ENCODE data around the gene HASPIN.

DNA sequence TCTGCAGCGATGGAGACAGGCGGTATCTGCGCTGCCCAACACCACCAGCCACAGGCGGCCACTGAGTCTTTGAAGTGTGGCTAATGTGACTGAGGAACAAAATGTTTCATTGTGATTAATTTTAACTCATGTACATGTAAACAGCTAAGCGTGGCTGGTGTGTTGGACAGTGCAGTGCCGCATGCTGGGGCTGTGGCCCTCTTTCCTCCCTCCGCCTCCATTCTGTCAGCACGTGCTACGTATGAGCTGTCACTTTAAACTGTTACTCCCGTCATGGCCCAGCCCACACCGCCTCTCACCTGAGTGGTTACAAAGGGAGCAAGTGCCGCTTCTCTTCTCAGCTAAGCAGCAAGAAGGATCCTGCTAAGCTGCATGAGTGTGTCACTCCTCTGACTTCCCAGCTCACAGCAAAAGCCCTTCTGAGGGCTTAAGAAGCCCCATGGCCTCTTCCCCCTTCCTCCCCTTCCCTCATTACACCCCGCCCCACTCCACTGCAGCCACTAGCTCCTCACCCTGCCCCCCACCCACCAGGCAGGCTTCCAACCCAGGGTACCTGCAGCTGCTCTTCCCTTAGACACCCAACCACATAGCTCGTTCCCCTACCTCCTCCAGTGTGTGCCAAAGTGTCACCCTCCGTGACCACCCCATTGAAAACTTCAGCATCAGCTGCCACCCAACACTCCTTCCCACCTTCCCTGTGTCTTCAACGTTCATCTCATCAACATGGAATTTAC is 15.0 kb downstream of the HASPIN start:
- TF ChIP-seq, protein P1, sequence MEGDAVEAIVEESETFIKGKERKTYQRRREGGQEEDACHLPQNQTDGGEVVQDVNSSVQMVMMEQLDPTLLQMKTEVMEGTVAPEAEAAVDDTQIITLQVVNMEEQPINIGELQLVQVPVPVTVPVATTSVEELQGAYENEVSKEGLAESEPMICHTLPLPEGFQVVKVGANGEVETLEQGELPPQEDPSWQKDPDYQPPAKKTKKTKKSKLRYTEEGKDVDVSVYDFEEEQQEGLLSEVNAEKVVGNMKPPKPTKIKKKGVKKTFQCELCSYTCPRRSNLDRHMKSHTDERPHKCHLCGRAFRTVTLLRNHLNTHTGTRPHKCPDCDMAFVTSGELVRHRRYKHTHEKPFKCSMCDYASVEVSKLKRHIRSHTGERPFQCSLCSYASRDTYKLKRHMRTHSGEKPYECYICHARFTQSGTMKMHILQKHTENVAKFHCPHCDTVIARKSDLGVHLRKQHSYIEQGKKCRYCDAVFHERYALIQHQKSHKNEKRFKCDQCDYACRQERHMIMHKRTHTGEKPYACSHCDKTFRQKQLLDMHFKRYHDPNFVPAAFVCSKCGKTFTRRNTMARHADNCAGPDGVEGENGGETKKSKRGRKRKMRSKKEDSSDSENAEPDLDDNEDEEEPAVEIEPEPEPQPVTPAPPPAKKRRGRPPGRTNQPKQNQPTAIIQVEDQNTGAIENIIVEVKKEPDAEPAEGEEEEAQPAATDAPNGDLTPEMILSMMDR (IDR thresholded peaks at IDR 0.05), result no peak
- TF ChIP-seq ZFX (IDR thresholded peaks at IDR 0.05; ENCODE audit: borderline replicate concordance), result no peak
